Skeletal muscle tissue (tissue), 4 donors: Measurements from ENCODE around the gene SND1. TPM values are rescaled to one million over a fixed set of nuclear protein-coding genes. Genes with fewer than 3 reads are reported as not detected.

ENCODE experiments used
- H3K27ac ChIP-seq: one replicate; pipeline ENCODE4 v1.7.0; 2013; ENCODE audit warnings: mild to moderate bottlenecking, low read depth, low read length, inconsistent platforms
- H3K27me3 ChIP-seq, 3 donors: one replicate each; pipeline ENCODE4 v1.7.0; 2013; ENCODE audit warnings: low read length in 3 of 3; ENCODE audit not compliant: control insufficient read depth in 3 of 3, insufficient read depth in 3 of 3
- H3K36me3 ChIP-seq, 3 donors: one replicate each; pipeline ENCODE4 v1.7.0; 2013; ENCODE audit warnings: low read length in 3 of 3; ENCODE audit not compliant: control insufficient read depth in 3 of 3, insufficient read depth in 3 of 3
- H3K4me1 ChIP-seq, 3 donors: one replicate each; pipeline ENCODE4 v1.7.0; 2013; ENCODE audit warnings: low read length in 3 of 3, mild to moderate bottlenecking in 3 of 3; ENCODE audit not compliant: control insufficient read depth in 3 of 3, insufficient read depth in 3 of 3
- H3K4me3 ChIP-seq, 3 donors: one replicate each; pipeline ENCODE4 v1.7.0; 2013; ENCODE audit warnings: low read length in 3 of 3
- H3K9ac ChIP-seq, 3 donors: one replicate each; pipeline ENCODE4 v1.7.0; 2013; ENCODE audit warnings: low read length in 3 of 3, mild to moderate bottlenecking in 3 of 3, moderate library complexity in 2 of 3, low read depth in 1 of 3
- H3K9me3 ChIP-seq, 3 donors: one replicate each; pipeline ENCODE4 v1.7.0; 2013; ENCODE audit warnings: low read length in 3 of 3; ENCODE audit not compliant: control insufficient read depth in 3 of 3
- total RNA-seq: library from RNA; depleted of rRNA; stranded (reverse); fragments of >200 nt; gene quantifications from one replicate; pipeline ENCODE4 v1.2.3, GENCODE V29; 2014
- donor health status: Osteomylitis.

SND1 gene
- total RNA-seq, 1 donor from 2014 or later, result 104 TPM

GRCh38 chr7:128112018-128112780, 460.2 kb downstream of the SND1 start:
- H3K27ac ChIP-seq, result no peak overlapping the region
- peaks cover 10 to 39% (median 36%) of the 10 kb centered on the region in 3 donors for H3K27me3 ChIP-seq
- no peaks in the 10 kb centered on the region for H3K36me3 ChIP-seq
- no peak overlapping the region for H3K9ac ChIP-seq
- peaks cover 0 to 2% (median 0%) of the 10 kb centered on the region in 3 donors for H3K4me1 ChIP-seq
- H3K4me3 ChIP-seq, result no peak overlapping the region
- H3K9me3 ChIP-seq, result no peaks in the 10 kb centered on the region

- H3K27me3 ChIP-seq, result peaks cover 10 to 41% (median 36%) of the 10 kb centered on the region in 3 donors
- H3K9ac ChIP-seq, result no peak overlapping the region
- peaks cover 0 to 2% (median 0%) of the 10 kb centered on the region in 3 donors for H3K4me1 ChIP-seq
- H3K4me3 ChIP-seq, result no peak overlapping the region
- H3K9me3 ChIP-seq, result no peaks in the 10 kb centered on the region
- no peaks in the 10 kb centered on the region for H3K36me3 ChIP-seq
- no peak overlapping the region for H3K27ac ChIP-seq
Observed at GRCh38 chr7:128112781-128113221, 460.8 kb downstream of the SND1 start.

- no peaks in the 10 kb centered on the region for H3K36me3 ChIP-seq
- peaks cover 0 to 2% (median 0%) of the 10 kb centered on the region in 3 donors for H3K4me1 ChIP-seq
- peaks cover 4 to 39% (median 37%) of the 10 kb centered on the region in 3 donors for H3K27me3 ChIP-seq
- no peak overlapping the region for H3K27ac ChIP-seq
- H3K9ac ChIP-seq, result no peak overlapping the region
- no peaks in the 10 kb centered on the region for H3K9me3 ChIP-seq
- no peak overlapping the region for H3K4me3 ChIP-seq
Observed at GRCh38 chr7:128113839-128114238, 461.8 kb downstream of the SND1 start.

- Histone ChIP-seq H3K36me3 (no peaks in the 10 kb centered on the region), H3K4me1 (peaks cover 0 to 2% (median 0%) of the 10 kb centered on the region in 3 donors), H3K27me3 (peaks cover 4 to 40% (median 38%) of the 10 kb centered on the region in 3 donors), H3K9me3 (no peaks in the 10 kb centered on the region), H3K9ac (no peak overlapping the region), H3K27ac (no peak overlapping the region), H3K4me3 (no peak overlapping the region)
Observed at GRCh38 chr7:128114806-128115205, 462.8 kb downstream of the SND1 start.

- no peak overlapping the region for H3K4me3 ChIP-seq
- no peak overlapping the region for H3K9ac ChIP-seq
- no peak overlapping the region for H3K27ac ChIP-seq
- H3K36me3 ChIP-seq, result no peaks in the 10 kb centered on the region
- H3K9me3 ChIP-seq, result no peaks in the 10 kb centered on the region
- peaks cover 0 to 2% (median 0%) of the 10 kb centered on the region in 3 donors for H3K4me1 ChIP-seq
- peaks cover 4 to 40% (median 38%) of the 10 kb centered on the region in 3 donors for H3K27me3 ChIP-seq
Observed at GRCh38 chr7:128115336-128115820, 463.4 kb downstream of the SND1 start.

- H3K4me1 ChIP-seq, result peaks cover 0 to 2% (median 0%) of the 10 kb centered on the region in 3 donors
- no peaks in the 10 kb centered on the region for H3K9me3 ChIP-seq
- H3K36me3 ChIP-seq, result no peaks in the 10 kb centered on the region
- H3K9ac ChIP-seq, result no peak overlapping the region
- no peak overlapping the region for H3K4me3 ChIP-seq
- H3K27ac ChIP-seq, result no peak overlapping the region
- peaks cover 4 to 40% (median 38%) of the 10 kb centered on the region in 3 donors for H3K27me3 ChIP-seq
Observed at GRCh38 chr7:128115821-128116723, 464.1 kb downstream of the SND1 start.

- Histone ChIP-seq H3K4me1 (peaks cover under 1 to 2% (median 2%) of the 10 kb centered on the region in 3 donors), H3K27ac (no peak overlapping the region), H3K4me3 (no peak overlapping the region), H3K27me3 (peaks cover 4 to 39% (median 38%) of the 10 kb centered on the region in 3 donors), H3K9ac (no peak overlapping the region), H3K9me3 (no peaks in the 10 kb centered on the region), H3K36me3 (no peaks in the 10 kb centered on the region)
Observed at GRCh38 chr7:128116740-128117139, 464.7 kb downstream of the SND1 start.

GRCh38 chr7:128117691-128118090, 465.7 kb downstream of the SND1 start:
- no peaks in the 10 kb centered on the region for H3K9me3 ChIP-seq
- no peaks in the 10 kb centered on the region for H3K36me3 ChIP-seq
- no peak overlapping the region for H3K9ac ChIP-seq
- no peak overlapping the region for H3K27ac ChIP-seq
- H3K27me3 ChIP-seq, result peaks cover 4 to 32% (median 31%) of the 10 kb centered on the region in 3 donors
- H3K4me1 ChIP-seq, result peaks cover 2 to 7% (median 3%) of the 10 kb centered on the region in 3 donors
- no peak overlapping the region for H3K4me3 ChIP-seq

- no peaks in the 10 kb centered on the region for H3K36me3 ChIP-seq
- H3K27me3 ChIP-seq, result peaks cover 4 to 35% (median 28%) of the 10 kb centered on the region in 3 donors
- no peak overlapping the region for H3K27ac ChIP-seq
- H3K4me1 ChIP-seq, result peaks cover 2 to 7% (median 3%) of the 10 kb centered on the region in 3 donors
- no peaks in the 10 kb centered on the region for H3K9me3 ChIP-seq
- H3K9ac ChIP-seq, result no peak overlapping the region
- H3K4me3 ChIP-seq, result no peak overlapping the region
Observed at GRCh38 chr7:128119036-128119435, 467.0 kb downstream of the SND1 start.
